GM15510 (cell line): ENCODE results near the gene AP4S1.

ENCODE experiments used
- POLR2A ChIP-seq: IDR thresholded peaks from 3 replicates; pipeline ENCODE4 v1.6.1; 2011; ENCODE audit warnings: borderline replicate concordance; ENCODE audit not compliant: insufficient read length; ENCODE audit errors: extremely low read depth

The AP4S1 gene

DNA sequence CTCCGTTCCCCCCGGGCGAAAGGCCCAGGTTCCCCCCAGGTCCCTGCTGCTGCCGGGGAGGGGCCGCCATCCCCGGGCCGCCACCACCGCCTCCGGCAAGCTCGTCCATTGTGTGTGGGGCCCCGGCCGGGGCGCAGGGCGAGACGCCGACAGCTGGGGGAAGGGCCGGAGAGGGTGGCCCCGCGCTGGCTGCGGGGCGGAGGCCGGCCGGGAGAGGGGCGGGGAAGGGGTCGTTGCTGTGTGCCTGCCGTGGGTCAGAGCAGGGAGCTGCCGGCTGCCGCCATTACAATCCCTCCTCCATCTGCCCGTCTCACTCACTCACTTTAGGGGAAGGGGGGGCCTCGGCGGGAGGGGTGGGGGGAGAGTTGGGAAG, 614 bp downstream of the AP4S1 start, which contains the start of gene STRN3:
Gene STRN3 (minus strand): TSS at position 303 of the 373 bp plus-strand sequence. CDS start 194 bp downstream, at position 109.
- TF ChIP-seq POLR2A: no peak

DNA sequence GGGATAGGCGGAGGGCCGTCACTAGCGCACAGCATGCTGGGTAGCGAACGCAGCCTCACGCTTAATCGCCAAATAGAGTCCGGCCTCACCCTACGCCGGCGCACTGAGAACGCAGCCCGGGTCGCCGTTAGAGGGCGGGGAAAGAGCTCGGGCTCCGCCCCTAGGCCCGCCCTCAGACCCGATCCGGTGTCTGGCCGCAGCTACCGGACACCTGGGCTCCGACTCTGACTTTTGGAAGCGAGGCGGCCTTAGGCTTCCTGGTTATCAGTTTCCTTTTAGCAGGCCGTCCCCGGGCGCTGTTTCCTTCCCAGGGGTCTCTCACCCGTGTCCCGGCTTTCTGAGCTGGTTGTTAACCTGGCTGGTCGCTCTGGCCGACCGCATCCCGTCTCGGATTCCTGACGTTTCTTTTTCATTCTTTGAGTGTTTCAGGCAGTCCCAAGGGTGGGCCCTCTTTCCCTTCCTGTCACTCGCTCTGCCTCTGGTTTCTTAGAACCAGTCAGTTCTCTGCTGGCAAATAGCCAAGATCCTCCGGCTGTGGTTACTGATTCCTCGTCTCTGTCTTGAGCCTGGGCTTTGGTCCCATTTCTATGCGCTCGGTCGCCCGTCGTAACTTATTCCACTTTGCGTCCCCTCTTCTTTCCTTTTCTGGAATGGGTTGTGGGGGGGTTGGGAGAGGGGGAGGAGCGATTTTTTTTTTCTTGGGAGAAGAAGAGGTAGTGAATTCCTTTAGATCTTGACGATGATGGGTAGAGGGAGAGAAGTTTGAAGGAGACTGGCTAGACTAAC, 1.2 kb downstream of the AP4S1 start:
- peak; percentile 86 for TF ChIP-seq POLR2A

DNA sequence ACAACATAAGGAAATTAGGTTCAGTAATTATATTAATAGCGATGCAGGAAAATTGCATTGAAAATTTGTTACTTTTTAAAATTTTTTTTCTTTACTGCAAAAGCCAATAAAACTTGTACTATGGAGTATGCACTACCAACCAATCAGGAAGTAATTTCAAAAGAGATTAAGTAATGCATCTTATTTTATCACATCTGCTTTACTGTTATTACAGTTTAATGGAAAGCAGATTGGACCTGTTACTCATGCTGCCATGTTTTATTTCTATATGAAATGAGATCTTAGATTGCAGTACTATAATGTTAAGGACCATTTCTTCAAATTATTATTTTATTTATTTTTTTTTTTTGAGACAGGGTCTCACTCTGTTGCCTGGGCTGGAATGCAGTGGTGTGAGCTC, 2.4 kb downstream of the AP4S1 start:
- TF ChIP-seq POLR2A: no peak

GRCh38 chr14:31029016-31029970, 3.8 kb downstream of the AP4S1 start:
- TF ChIP-seq POLR2A: no peak

DNA sequence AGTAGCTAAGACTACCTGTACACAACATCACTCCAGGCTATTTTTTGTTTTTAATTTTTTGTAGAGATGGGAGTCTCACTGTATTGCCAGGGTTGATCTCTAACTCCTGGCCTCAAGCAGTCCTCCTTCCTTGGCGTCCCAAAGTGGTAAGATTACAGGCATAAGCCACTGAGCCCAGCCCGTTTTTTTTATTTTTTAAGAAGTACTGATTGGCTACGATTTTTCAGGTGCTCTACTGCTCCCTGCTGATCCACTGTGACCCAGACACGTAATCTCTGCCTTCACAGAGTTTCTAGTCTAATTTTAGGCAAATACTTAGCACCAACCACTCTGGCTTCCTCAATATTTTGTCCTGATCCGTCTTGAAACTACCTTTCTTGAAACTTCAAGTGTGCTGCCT, 5.0 kb downstream of the AP4S1 start:
- TF ChIP-seq POLR2A: no peak

DNA sequence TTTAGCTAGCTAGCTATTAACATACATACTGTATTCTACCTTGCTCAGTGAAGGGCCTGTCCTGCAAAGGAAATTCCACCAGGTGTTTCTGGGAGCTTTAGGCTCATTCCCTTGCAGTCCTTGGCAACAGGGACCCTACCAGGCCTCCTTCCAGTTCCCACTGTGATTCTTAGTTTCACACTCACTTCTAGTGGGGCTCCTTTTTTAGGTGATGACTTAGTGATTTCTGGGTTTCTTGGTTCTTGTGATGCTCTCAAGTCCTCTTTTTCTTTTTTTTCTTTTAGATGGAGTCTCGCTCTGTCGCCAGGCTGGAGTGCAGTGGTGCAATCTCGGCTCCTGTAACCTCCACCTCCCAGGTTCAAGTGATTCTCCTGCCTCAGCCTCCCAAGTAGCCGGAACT, 11.1 kb downstream of the AP4S1 start:
- no peak for TF ChIP-seq POLR2A

- no peak for TF ChIP-seq POLR2A
Measured at GRCh38 chr14:31037709-31038221, 12.3 kb downstream of the AP4S1 start.

GRCh38 chr14:31038521-31039166, 13.2 kb downstream of the AP4S1 start:
- no peak for TF ChIP-seq POLR2A

DNA sequence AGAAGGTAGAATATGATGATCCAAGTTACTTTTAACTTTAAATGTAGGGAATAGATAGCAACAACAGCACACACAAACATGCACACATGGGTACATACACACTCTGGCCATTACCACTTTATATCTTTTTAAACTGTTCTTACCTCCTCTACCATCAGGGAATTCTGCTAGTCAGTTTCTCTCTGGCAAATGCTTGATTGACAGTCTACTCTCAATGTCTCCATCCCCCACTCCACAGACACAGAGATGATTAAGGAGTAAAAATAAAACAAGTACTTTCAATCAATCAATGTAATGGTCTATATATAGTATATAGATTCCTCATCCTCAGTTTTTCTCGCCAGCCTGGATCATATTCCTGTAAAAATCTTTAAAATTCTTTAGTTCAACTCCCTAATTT, 16.9 kb downstream of the AP4S1 start:
- TF ChIP-seq POLR2A: no peak

GRCh38 chr14:31043379-31043778, 17.9 kb downstream of the AP4S1 start:
- TF ChIP-seq POLR2A: no peak

GRCh38 chr14:31045501-31046080, 20.1 kb downstream of the AP4S1 start:
- no peak for TF ChIP-seq POLR2A

GRCh38 chr14:31047503-31047902, 22.1 kb downstream of the AP4S1 start:
- TF ChIP-seq POLR2A: no peak

- no peak for TF ChIP-seq POLR2A
Measured at GRCh38 chr14:31051023-31051422, 25.6 kb downstream of the AP4S1 start.

DNA sequence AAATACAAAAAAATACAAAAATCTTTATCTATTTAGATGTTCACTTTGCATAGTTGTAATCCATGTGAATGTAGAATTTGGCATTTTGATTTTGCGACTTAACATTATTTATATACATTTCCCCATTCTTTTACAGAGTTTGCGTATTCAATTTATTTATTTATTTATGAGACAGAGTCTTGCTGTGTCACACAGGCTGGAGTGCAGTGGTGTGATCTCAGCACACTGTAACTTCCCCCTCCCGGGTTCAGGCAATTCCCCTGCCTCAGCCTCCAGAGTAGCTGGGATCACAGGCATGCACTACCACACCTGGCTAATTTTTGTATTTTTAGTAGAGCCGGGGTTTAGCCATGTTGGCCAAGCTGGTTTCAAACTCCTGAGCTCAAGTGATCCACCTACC, 26.1 kb downstream of the AP4S1 start:
- TF ChIP-seq POLR2A: no peak
